IMR-90 (cell line): ENCODE results near the gene ATXN1. TPM values are rescaled to one million over a fixed set of nuclear protein-coding genes. Genes with fewer than 3 reads are reported as not detected.

ENCODE experiments used
- ATAC-seq: fragments of 200-7000 bp; cut with Tn5 transposase; 2 replicates; pipeline ENCODE4 v1.9.1; 2020; ENCODE audit warnings: low read depth, mild to moderate bottlenecking, moderate library complexity
- BruUV-seq: library from RNA; stranded (reverse); fragments of 400-500 nt; replicated peaks from 2 replicates; lab custom pipeline; 2021; lab: Mats Ljungman, UMichigan
- CTCF ChIA-PET: fragments of 300-600 bp; formaldehyde crosslinking; extraction: SDS; loops from one replicate; lab custom pipeline; 2021; ENCODE audit warnings: antibody characterized with exemption; lab: Yijun Ruan, JAX
- POLR2A ChIA-PET: fragments of 300-600 bp; sonication (Branson Sonifier 250); formaldehyde crosslinking; loops from one replicate; lab custom pipeline; 2022; ENCODE audit warnings: antibody characterized with exemption; ENCODE audit not compliant: unreplicated experiment; lab: Charles Lee
- DNase-seq: peaks from one replicate; pipeline ENCODE4 v3.0.0; 2013
- H2AFZ ChIP-seq: replicated peaks from 2 replicates; pipeline ENCODE3; 2013; ENCODE audit warnings: low read length, mild to moderate bottlenecking; ENCODE audit not compliant: poor library complexity
- H2AK5ac ChIP-seq: 2 replicates; pipeline ENCODE4 v1.6.1; 2013; ENCODE audit warnings: low read depth, low read length, inconsistent platforms
- H2AK9ac ChIP-seq: replicated peaks from 2 replicates; pipeline ENCODE3; 2013; ENCODE audit warnings: mild to moderate bottlenecking, low read depth, low read length, moderate library complexity; ENCODE audit not compliant: poor library complexity
- H2BK120ac ChIP-seq: 2 replicates; pipeline ENCODE4 v1.6.1; 2013; ENCODE audit warnings: low read depth, low read length, inconsistent platforms
- H2BK15ac ChIP-seq: 3 replicates; pipeline ENCODE4 v1.6.1; 2013; ENCODE audit warnings: low read depth, low read length, inconsistent platforms
- H2BK20ac ChIP-seq: 2 replicates; pipeline ENCODE4 v1.6.1; 2013; ENCODE audit warnings: low read depth, mild to moderate bottlenecking, inconsistent platforms, low read length, moderate library complexity
- H2BK5ac ChIP-seq: 2 replicates; pipeline ENCODE4 v1.6.1; 2013; ENCODE audit warnings: mild to moderate bottlenecking, low read depth, low read length, inconsistent platforms; ENCODE audit not compliant: poor library complexity, severe bottlenecking
- H3K14ac ChIP-seq: replicated peaks from 2 replicates; pipeline ENCODE4 v1.6.1; 2013; ENCODE audit warnings: low read depth, low read length, inconsistent platforms
- H3K18ac ChIP-seq: 2 replicates; pipeline ENCODE4 v1.6.1; 2013; ENCODE audit warnings: low read depth, low read length, control low read depth
- H3K23ac ChIP-seq: 2 replicates; pipeline ENCODE4 v1.6.1; 2013; ENCODE audit warnings: low read depth, low read length, inconsistent platforms
- H3K27ac ChIP-seq: 2 replicates; pipeline ENCODE4 v1.5.1; 2013; ENCODE audit warnings: mild to moderate bottlenecking, control low read depth, low read length; ENCODE audit not compliant: insufficient read depth
- H3K27me3 ChIP-seq: 2 replicates; pipeline ENCODE4 v1.6.1; 2013; ENCODE audit warnings: low read length; ENCODE audit not compliant: control insufficient read depth, insufficient read depth
- H3K36me3 ChIP-seq: 2 replicates; pipeline ENCODE4 v1.6.1; 2013; ENCODE audit warnings: low read length, mixed read lengths; ENCODE audit not compliant: control insufficient read depth, insufficient read depth
- H3K4ac ChIP-seq: 2 replicates; pipeline ENCODE4 v1.6.1; 2013; ENCODE audit warnings: low read depth, low read length, inconsistent platforms
- H3K4me1 ChIP-seq: 2 replicates; pipeline ENCODE4 v1.6.1; 2013; ENCODE audit warnings: low read length, mixed read lengths; ENCODE audit not compliant: control insufficient read depth, insufficient read depth
- H3K4me2 ChIP-seq: 2 replicates; pipeline ENCODE4 v1.6.1; 2013; ENCODE audit warnings: low read depth, mild to moderate bottlenecking, control low read depth, low read length, moderate library complexity
- H3K4me3 ChIP-seq: 2 replicates; pipeline ENCODE4 v1.5.1; 2013; ENCODE audit warnings: low read depth, mild to moderate bottlenecking, control low read depth, low read length, moderate library complexity; ENCODE audit not compliant: insufficient read depth
- H3K56ac ChIP-seq: 2 replicates; pipeline ENCODE4 v1.6.1; 2013; ENCODE audit warnings: low read length, inconsistent platforms; ENCODE audit not compliant: insufficient read depth; ENCODE audit errors: extremely low read depth
- H3K79me1 ChIP-seq, 2 experiments: 2 replicates each; pipeline ENCODE4 v1.6.1; 2013; ENCODE audit warnings: low read length in 2 of 2, inconsistent platforms in 1 of 2, low read depth in 1 of 2
- H3K9ac ChIP-seq: 2 replicates; pipeline ENCODE4 v1.6.1; 2013; ENCODE audit warnings: low read depth, low read length, control low read depth
- H3K9me1 ChIP-seq: 2 replicates; pipeline ENCODE4 v1.6.1; 2013; ENCODE audit warnings: low read length, inconsistent platforms; ENCODE audit not compliant: insufficient read depth
- H3K9me3 ChIP-seq: 2 replicates; pipeline ENCODE4 v1.6.1; 2013; ENCODE audit warnings: low read length; ENCODE audit not compliant: control insufficient read depth, insufficient read depth
- H4K20me1 ChIP-seq: 2 replicates; pipeline ENCODE4 v1.6.1; 2013; ENCODE audit warnings: low read length, inconsistent platforms; ENCODE audit not compliant: insufficient read depth
- H4K5ac ChIP-seq: 2 replicates; pipeline ENCODE4 v1.6.1; 2013; ENCODE audit warnings: mild to moderate bottlenecking, low read depth, low read length, control low read depth
- H4K8ac ChIP-seq, 2 experiments: 2 replicates each; pipeline ENCODE4 v1.6.1; 2013; ENCODE audit warnings: low read depth in 2 of 2, low read length in 2 of 2, control low read depth in 1 of 2, inconsistent platforms in 1 of 2
- H4K91ac ChIP-seq: 2 replicates; pipeline ENCODE4 v1.6.1; 2013; ENCODE audit warnings: low read depth, low read length, inconsistent platforms; ENCODE audit not compliant: insufficient read depth
- CEBPB ChIP-seq: IDR thresholded peaks from 2 replicates; pipeline ENCODE4 v1.6.1; 2012; ENCODE audit warnings: low read depth, low read length, improper control_type of control experiment
- WGBS, 2 experiments: methylation state at CpG; one replicate each; pipeline versions ENCODE4 v1.1.5 to v1.1.7; 2013; ENCODE audit warnings: missing lambda C conversion rate in 2 of 2; ENCODE audit not compliant: insufficient read length in 1 of 2; ENCODE audit errors: extremely low coverage in 2 of 2; 5-methylcytosine and 5-hydroxymethylcytosine counted together
- dilution Hi-C: fragments of 300-500 bp; cut with HindIII; formaldehyde crosslinking; loops from one replicate; pipeline ENCODE4 v1.14.3; 2018; ENCODE audit warnings: low sequenced_read_pairs; ENCODE audit not compliant: unreplicated experiment
- in situ Hi-C: fragments of 300-500 bp; cut with MboI; formaldehyde crosslinking; loops from 3 replicates; pipeline ENCODE4 v1.14.3; 2019; ENCODE audit warnings: low sequenced_read_pairs, inconsistent platforms, mixed read lengths
- intact Hi-C: fragments of 100-400 bp; cut with micrococcal nuclease; formaldehyde crosslinking; loops from 2 replicates; pipeline ENCODE4 v1.10.0; 2022
- polyA plus RNA-seq, 3 experiments: library from polyadenylated mRNA; depleted of rRNA; stranded (reverse); fragments of >200 nt; gene quantifications; 2 replicates each; pipeline ENCODE4 v1.2.3, GENCODE V29; 2012; ENCODE audit warnings: low replicate concordance in 1 of 3
- total RNA-seq: library from RNA; depleted of rRNA; stranded (reverse); fragments of >200 nt; gene quantifications from 2 replicates; pipeline ENCODE4 v1.2.3, GENCODE V29; 2012

ATXN1 gene
- total and polyA plus RNA-seq, 2 of the 4 experiments (the other 2 are of a cell fraction): 7.3 to 11.1 TPM

GRCh38 chr6:16706029-16706428 is 55.2 kb downstream of the ATXN1 start:
- whole genome bisulfite sequencing, 2 experiments: no CpG with 5 or more reads among the region's 4 CpGs
- DNase-seq (no peak), ATAC-seq (no peak)
- H3K23ac ChIP-seq: no peak overlapping the region
- no peak overlapping the region for H4K5ac ChIP-seq
- in situ Hi-C loops: no loop called here
- no peak overlapping the region for H2BK15ac ChIP-seq
- H2BK20ac ChIP-seq: no peak overlapping the region
- no peak overlapping the region for H2BK120ac ChIP-seq
- no peak overlapping the region for H3K4me2 ChIP-seq
- peaks cover 26 to 39% of the 10 kb centered on the region in 2 experiments for H3K79me1 ChIP-seq
- peak overlapping the region; percentile 6; the same call in 1 of the 2 replicates for H2AK5ac ChIP-seq
- no peaks in the 10 kb centered on the region for H3K36me3 ChIP-seq
- H3K9ac ChIP-seq: no peak overlapping the region
- peaks cover 14% of the 10 kb centered on the region for H4K20me1 ChIP-seq
- ChIA-PET CTCF (no interaction called here), POLR2A (no interaction called here)
- H2BK5ac ChIP-seq: no peak overlapping the region
- dilution Hi-C loops: no loop called here
- intact Hi-C loops: no loop called here
- no peak overlapping the region for H3K27ac ChIP-seq
- peaks cover 7% of the 10 kb centered on the region for H3K4me1 ChIP-seq
- H3K14ac ChIP-seq: no peak overlapping the region
- H3K27me3 ChIP-seq: no peaks in the 10 kb centered on the region
- H2AFZ ChIP-seq: no peak overlapping the region
- H4K8ac ChIP-seq: no peak overlapping the region
- H3K9me3 ChIP-seq: no peaks in the 10 kb centered on the region
- no peak overlapping the region for H2AK9ac ChIP-seq
- no TSS peak for BruUV-seq
- no peak overlapping the region for H3K4me3 ChIP-seq
- no peak overlapping the region for H3K4ac ChIP-seq
- H3K9me1 ChIP-seq: peaks cover 12% of the 10 kb centered on the region
- no peak for TF ChIP-seq CEBPB
- H3K18ac ChIP-seq: no peak overlapping the region
- no peak overlapping the region for H3K56ac ChIP-seq
- no peak overlapping the region for H4K91ac ChIP-seq
